HepG2 (cell line): ENCODE data around the gene FOXN3.

Source experiments
- BCLAF1 ChIP-seq: fragments of 450-650 bp; IDR thresholded peaks from 2 replicates; pipeline ENCODE4 v1.6.1; 2017; ENCODE audit warnings: mild to moderate bottlenecking
- DMTF1 ChIP-seq: sonication (generic); formaldehyde crosslinking; IDR thresholded peaks from 2 replicates; pipeline ENCODE4 v1.4.0; 2020; ENCODE audit warnings: mild to moderate bottlenecking, missing genetic modification reagents
- MIXL1 ChIP-seq: IDR thresholded peaks from 2 replicates; pipeline ENCODE4 v1.6.1; 2016
- POLR2A ChIP-seq, 2 experiments: IDR thresholded peaks; 2 replicates each; pipeline ENCODE4 v1.6.1; 2011; ENCODE audit warnings: low read depth in 2 of 2, low read length in 2 of 2, mild to moderate bottlenecking in 1 of 2, moderate library complexity in 1 of 2; ENCODE audit not compliant: insufficient read depth in 1 of 2
- ZNF367 ChIP-seq: sonication (generic); formaldehyde crosslinking; IDR thresholded peaks from 2 replicates; pipeline ENCODE4 v1.4.0; 2020; ENCODE audit warnings: missing genetic modification reagents, borderline replicate concordance
- ZNF839 ChIP-seq: sonication (generic); formaldehyde crosslinking; IDR thresholded peaks from 2 replicates; pipeline ENCODE4 v1.4.0; 2020; ENCODE audit warnings: missing genetic modification reagents, mild to moderate bottlenecking, borderline replicate concordance
- TF ChIP-seq, protein P1 (sequence below): sonication (generic); formaldehyde crosslinking; IDR thresholded peaks from 2 replicates; pipeline ENCODE4 v1.5.0; 2020; ENCODE audit warnings: mild to moderate bottlenecking, missing genetic modification reagents, moderate library complexity
- TF ChIP-seq, protein P2 (sequence below): sonication (generic); formaldehyde crosslinking; IDR thresholded peaks from 2 replicates; pipeline ENCODE4 v1.5.1; 2020; ENCODE audit warnings: missing genetic modification reagents, mild to moderate bottlenecking, borderline replicate concordance
- TF ChIP-seq, protein P3 (sequence below), 2 experiments: IDR thresholded peaks; 2 replicates each; pipeline ENCODE4 v1.6.1; 2011 to 2012; ENCODE audit warnings: low read length in 2 of 2, borderline replicate concordance in 1 of 2, low read depth in 1 of 2, mild to moderate bottlenecking in 1 of 2, moderate library complexity in 1 of 2

DNA sequence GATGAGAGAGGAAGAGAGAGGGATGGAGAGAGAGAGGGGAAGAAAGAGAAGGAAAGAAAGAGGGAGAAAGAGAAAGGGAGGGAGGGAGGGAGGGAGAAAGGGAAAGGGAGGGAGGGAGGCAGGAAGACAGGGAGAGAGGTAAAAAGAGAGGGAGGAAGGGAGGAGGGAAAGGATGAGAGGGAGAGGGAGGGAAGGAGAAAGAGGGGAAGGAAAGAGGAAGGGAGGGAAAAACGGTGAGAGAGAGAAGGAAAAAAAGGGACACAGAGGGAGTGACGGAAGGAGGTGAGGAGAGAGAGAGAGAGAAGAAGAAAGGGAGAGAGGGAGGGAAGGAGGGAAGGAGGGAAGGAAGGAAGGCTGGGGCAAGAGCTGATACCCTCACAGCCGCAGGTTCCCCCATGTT, 56.8 kb downstream of the FOXN3 start:
- no peak for TF ChIP-seq ZNF367
- TF ChIP-seq, protein P1, sequence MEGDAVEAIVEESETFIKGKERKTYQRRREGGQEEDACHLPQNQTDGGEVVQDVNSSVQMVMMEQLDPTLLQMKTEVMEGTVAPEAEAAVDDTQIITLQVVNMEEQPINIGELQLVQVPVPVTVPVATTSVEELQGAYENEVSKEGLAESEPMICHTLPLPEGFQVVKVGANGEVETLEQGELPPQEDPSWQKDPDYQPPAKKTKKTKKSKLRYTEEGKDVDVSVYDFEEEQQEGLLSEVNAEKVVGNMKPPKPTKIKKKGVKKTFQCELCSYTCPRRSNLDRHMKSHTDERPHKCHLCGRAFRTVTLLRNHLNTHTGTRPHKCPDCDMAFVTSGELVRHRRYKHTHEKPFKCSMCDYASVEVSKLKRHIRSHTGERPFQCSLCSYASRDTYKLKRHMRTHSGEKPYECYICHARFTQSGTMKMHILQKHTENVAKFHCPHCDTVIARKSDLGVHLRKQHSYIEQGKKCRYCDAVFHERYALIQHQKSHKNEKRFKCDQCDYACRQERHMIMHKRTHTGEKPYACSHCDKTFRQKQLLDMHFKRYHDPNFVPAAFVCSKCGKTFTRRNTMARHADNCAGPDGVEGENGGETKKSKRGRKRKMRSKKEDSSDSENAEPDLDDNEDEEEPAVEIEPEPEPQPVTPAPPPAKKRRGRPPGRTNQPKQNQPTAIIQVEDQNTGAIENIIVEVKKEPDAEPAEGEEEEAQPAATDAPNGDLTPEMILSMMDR (CRISPR knock-in tag) = no peak
- TF ChIP-seq, protein P2, sequence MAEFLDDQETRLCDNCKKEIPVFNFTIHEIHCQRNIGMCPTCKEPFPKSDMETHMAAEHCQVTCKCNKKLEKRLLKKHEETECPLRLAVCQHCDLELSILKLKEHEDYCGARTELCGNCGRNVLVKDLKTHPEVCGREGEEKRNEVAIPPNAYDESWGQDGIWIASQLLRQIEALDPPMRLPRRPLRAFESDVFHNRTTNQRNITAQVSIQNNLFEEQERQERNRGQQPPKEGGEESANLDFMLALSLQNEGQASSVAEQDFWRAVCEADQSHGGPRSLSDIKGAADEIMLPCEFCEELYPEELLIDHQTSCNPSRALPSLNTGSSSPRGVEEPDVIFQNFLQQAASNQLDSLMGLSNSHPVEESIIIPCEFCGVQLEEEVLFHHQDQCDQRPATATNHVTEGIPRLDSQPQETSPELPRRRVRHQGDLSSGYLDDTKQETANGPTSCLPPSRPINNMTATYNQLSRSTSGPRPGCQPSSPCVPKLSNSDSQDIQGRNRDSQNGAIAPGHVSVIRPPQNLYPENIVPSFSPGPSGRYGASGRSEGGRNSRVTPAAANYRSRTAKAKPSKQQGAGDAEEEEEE (CRISPR knock-in tag) = no peak
- TF ChIP-seq DMTF1 (CRISPR knock-in tag) = no peak
- no peak for TF ChIP-seq POLR2A (IDR thresholded peaks at IDR 0.05; ENCODE audit: insufficient read depth in 1 of 2, low read depth in 2 of 2, low read length in 2 of 2)
- TF ChIP-seq, protein P3, sequence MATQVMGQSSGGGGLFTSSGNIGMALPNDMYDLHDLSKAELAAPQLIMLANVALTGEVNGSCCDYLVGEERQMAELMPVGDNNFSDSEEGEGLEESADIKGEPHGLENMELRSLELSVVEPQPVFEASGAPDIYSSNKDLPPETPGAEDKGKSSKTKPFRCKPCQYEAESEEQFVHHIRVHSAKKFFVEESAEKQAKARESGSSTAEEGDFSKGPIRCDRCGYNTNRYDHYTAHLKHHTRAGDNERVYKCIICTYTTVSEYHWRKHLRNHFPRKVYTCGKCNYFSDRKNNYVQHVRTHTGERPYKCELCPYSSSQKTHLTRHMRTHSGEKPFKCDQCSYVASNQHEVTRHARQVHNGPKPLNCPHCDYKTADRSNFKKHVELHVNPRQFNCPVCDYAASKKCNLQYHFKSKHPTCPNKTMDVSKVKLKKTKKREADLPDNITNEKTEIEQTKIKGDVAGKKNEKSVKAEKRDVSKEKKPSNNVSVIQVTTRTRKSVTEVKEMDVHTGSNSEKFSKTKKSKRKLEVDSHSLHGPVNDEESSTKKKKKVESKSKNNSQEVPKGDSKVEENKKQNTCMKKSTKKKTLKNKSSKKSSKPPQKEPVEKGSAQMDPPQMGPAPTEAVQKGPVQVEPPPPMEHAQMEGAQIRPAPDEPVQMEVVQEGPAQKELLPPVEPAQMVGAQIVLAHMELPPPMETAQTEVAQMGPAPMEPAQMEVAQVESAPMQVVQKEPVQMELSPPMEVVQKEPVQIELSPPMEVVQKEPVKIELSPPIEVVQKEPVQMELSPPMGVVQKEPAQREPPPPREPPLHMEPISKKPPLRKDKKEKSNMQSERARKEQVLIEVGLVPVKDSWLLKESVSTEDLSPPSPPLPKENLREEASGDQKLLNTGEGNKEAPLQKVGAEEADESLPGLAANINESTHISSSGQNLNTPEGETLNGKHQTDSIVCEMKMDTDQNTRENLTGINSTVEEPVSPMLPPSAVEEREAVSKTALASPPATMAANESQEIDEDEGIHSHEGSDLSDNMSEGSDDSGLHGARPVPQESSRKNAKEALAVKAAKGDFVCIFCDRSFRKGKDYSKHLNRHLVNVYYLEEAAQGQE (IDR thresholded peaks at IDR 0.05; ENCODE audit: borderline replicate concordance in 1 of 2, low read depth in 1 of 2, low read length in 2 of 2) = no peak
- no peak for TF ChIP-seq MIXL1
- TF ChIP-seq BCLAF1 = no peak
- no peak for TF ChIP-seq ZNF839 (CRISPR knock-in tag)
